Stimulated activated CD8-positive, alpha-beta memory T cell treated with anti-CD3 and anti-CD28 coated beads, Interleukin-15, amount 100 ng/mL, for 24 hours (primary cell): ENCODE measurements around the gene CATSPERZ.
A peak's percentile ranks its signal among the peaks of the same experiment; 100 is the strongest.

Experiments used
- DNase-seq: peaks from one replicate; pipeline ENCODE4 v3.0.0-alpha.2; 2020; ENCODE audit warnings: low read depth

Gene CATSPERZ

DNA sequence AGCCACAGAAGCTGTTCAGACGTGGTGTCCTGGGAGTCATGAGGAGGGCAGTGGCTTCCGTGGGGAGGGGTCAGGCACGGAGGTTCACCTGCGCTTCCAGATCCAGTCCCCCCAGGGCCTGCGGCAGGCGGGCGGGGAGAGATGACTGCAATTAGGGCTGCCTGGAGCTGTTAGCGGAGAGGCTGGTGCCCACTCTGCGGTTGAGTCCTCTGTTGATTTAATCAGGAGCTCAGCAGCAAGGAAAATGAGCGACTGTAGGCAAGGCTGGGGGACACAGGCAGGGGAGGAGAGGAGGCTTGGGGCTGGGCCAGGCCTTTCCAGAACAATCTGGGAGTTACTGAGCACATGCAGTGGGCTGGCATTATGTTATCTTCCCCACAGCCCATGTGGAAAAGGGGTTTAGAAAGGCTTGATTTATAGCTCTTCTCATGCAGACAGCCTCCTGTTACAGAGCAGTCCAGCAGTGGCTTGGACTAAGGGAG is 35.7 kb upstream of the CATSPERZ start:
- no peak for DNase-seq

DNA sequence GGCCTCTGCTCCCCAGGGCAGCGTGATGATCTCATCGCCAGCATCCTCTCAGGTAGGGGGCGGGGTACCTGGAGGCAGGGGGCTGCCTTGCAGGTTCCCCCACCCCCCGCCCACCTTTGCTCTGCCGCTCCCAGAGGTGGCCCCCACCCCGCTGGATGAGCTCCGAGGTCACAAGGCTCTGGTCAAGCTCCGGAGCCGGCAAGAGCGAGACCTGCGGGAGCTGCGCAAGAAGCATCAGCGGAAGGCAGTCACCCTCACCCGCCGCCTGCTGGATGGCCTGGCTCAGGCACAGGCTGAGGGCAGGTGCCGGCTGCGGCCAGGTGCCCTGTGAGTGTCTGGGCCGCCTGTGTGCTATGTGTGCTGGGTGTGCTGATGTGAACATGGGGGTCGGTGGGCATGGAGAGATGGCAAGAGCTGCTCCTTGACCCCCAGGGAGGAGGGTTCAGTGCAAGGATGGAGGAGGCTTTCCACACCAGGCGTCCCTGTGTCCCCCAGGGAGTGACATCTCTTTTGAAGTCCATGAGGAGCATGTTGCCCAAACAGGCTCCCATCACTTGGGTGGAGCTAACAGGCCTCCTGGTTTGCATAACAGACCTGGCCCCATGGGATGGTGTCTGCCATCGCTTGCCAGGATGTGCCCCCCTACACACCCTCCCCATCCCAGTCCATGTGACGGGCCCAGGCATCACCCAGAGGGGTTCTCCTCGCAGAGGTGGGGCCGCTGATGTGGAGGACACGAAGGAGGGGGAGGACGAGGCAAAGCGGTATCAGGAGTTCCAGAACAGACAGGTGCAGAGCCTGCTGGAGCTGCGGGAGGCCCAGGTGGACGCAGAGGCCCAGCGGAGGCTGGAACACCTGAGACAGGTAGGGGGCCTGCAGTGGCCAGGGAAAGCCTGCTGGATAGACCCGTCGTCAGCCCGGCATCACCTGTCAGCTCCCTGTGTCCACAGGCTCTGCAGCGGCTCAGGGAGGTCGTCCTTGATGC is 34.7 kb upstream of the CATSPERZ start:
- DNase-seq: no peak

DNA sequence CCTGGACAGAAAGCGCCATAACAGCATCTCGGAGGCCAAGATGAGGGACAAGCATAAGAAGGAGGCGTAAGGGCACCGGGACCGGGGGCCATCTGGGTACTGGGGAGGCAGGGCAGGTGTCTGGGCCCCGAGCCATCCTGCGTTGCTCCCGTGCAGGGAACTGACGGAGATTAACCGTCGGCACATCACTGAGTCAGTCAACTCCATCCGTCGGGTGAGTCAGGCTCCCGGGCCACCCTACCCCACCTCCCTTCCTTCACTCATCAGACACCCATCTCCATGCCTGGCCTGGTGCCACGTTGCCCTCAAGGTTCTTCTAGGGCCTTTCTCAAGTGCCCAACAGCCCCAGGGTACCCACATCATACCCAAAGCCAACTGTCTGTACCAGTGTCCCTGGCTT is 33.8 kb upstream of the CATSPERZ start:
- no peak for DNase-seq

DNA sequence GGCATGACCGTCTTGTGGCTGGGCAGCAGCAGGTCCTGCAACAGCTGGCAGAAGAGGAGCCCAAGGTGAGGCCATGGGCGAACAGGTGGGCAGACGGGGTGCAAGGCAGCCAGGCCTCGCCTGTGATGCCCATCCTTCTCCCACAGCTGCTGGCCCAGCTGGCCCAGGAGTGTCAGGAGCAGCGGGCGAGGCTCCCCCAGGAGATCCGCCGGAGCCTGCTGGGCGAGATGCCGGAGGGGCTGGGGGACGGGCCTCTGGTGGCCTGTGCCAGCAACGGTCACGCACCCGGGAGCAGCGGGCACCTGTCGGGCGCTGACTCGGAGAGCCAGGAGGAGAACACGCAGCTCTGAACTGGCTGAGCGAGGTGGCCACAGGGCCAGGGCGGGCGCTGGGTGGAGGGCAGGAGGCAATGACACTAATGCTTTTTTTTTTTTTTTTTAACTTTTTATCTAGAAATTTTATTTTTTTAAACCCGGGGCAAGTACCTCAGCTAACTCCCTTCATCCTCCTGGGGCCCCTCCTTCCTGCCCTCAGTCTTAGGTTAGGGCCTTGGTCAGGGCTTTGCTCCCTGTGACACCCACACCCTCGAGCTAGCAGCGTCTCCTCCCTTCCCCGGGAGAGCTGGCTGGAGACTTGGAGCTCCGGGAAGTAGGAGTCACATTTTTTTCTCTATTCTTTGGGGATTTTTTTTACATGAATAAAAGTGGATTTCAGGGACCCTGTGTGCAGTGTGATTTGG is 32.8 kb upstream of the CATSPERZ start:
- no peak for DNase-seq

DNA sequence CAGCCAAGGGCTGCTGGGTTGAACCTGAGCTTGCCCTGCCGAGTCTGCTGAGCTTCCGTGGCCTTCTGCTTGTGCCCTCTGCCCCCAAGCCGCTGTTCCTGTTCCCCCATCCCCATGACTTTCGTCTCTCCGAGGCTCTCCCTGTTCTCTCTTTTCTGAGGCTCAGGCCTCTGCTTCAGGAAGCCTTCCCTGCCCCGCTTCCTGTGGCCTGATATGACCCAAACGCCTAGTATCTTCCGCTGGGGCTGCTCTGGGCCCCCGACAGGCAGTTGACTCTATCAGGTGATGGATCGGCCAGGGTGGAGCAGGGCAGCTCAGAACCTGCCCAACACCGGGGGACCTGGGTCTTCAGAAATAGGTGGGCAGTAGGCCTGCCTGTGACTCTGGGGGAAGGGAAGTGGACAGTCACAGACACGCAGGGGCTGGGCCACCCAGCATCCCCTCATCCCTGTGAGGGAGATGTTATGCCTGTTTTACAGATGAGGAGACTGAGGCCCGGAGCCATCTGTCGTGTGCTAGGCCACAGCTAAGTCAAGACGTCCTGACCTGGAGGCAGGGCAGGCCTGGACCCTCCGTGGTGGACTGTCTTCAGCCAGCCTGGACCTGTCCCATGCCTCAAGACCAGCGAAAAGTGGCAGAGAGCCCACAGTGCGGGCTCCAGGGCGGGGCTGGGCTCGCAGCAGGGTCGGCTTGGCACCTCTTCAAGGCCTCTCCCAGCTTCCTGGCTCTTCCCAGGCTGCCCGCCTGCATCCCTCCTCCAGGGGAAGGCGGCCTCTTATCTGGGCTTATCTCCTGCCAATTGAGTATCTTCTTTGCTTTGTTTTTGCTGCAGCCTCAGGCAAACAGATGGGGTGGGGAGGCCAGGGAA is 31.9 kb upstream of the CATSPERZ start:
- no peak for DNase-seq

DNA sequence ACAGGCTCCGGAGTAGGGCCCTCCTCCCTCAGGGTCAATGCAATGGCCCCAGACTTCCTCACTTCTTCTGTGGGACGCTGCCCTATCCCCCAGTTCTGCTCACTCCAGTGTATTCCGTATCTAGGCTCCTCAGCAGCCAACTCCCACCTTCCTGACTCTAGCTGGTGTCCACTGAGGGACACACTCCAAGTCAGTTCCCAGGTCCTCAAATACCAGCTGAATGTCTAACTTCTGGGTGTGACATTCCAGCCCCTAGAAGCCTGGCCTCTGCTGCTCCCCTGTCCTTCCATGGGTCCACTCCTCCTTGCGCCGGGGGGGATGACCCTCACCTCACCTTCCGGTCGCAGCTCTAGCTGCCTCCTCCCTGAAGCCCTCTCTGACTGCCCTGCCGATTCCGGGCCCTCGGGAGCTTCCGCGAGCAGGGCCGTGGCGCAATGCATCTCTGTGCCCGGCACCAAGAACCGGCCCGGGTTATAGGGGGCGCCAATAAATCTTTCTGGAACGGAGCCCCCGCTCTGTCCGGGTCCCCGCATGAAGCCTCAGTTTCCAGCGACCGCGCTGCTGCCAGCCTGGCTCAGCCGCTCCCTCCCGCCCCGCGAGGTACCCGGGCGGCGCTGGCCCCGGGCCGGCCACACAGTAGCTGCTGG is 31.1 kb upstream of the CATSPERZ start:
- no peak for DNase-seq

DNA sequence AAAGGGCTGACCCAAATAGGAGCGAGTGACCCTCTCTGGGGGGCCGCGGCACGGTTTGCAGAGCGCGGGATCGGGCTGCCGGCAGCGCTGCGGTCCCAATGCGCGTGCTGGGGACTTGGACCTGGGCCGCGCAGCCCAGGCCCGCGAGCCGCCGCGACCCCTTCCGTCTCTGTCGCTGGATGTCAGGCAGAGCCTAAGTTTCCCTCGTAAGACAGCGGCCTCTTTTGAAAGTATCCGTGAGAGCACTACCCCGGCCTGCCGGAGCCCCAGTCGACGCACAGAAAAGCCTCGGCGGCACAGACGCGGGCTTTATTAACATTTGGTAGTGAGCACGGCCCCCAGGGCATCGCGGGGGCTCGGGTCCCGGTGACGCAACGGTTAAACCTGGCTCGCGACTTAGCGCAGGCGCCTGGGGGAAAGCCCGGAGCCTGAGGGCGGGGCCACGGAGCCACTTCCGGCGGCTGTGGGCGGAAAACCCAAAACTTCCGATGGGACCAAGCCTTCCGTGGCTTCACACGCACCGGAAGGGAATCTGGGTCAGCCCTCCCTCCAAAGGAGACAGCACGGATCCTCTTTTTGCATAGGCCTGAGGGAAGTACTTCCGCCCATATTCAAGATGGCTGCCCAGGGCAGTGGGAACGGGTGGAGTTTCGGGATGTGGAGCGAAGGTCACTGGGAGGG is 30.5 kb upstream of the CATSPERZ start:
- DNase-seq: peak; percentile 92

DNA sequence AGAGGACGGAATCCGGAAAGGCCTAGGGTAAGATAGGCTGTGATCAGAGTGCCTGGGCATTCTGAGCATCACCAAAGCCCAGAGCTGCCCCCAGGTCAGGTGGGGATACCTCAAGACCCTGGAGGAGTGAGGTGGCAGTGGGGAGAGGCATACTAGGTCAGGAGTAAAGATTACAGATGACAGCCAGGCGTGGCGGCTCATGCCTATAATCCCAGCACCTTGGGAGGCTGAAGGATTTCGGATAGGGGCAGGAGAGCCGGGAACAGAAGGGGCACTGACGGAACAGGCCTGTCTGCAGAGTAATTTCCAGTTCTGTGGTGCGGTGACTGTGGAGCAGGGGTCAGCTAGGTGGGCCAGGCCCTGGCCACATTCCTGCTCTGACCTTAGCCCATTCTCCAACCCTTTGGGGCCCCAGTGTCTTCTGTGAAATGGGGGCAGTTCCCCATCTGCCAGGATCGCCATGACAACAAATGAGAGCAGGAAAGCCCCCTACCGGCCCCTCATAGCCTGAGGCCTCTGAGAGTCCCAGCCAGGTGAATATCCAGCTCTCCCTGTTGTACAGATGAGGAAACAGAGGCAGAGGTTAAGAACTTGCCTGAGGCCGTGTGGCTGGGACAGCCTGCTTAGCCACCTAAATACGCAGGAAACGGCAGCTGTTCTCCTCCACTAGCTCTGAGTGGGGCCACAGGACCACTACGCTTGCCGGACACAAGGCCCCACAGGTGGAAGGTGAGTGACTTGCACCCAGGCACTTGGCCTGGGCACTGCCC is 24.9 kb upstream of the CATSPERZ start:
- no peak for DNase-seq

DNA sequence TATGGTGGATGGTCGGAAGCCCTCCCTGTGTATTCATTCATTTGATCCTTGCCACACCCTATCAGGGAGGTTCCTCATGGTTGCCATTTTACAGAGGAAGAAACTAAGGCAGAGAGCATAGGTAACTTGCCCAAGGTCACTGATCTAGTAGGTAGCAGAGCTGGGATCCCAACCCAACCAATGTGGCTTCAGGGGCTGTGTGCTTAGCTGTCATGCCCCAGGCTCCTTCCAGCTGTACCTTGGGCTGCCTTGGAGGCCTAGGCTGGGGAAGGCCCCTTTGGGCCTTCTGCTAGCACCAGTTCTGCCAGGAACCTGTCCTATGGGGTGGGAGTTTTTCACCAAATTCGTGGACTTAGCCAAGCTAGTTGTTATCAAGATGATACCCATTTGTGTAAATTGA is 24.3 kb upstream of the CATSPERZ start:
- no peak for DNase-seq

DNA sequence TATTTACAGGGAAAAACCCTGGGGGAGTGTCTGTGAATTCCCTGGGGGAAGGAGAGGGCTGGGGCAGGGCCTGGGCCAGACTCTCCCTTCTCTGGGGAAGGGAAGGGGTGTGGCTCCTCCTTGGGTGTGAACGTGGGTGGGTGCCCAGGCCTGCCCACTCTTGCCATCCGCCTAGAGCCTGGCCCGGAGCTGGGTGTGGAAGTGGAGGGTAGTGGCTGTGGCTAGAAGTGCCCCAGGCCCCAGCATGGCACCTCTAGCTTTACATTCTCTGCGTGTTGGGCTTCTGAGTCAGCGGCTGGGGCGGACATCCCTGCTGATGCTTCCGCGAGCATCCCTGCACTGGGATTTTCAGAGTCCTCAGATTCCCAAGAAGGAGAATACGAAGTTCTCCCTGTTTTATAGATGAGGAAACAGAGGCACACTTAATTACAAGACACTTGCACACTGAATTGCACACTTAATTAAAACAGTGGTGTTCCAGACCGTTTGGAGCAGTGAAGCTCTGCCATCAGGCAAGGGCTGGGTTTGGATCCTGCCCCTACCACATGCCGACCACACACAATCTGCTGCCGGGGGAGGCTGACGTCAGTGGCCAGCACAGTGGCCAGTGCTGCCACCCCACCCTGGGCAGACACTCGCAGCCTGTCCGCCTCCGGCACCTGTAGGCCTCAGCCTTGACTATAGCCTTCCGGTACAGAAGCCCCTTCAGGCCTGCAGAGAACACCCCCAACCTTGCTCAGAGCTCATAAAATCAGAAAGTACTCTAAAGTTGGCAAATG is 23.3 kb upstream of the CATSPERZ start:
- DNase-seq: no peak

DNA sequence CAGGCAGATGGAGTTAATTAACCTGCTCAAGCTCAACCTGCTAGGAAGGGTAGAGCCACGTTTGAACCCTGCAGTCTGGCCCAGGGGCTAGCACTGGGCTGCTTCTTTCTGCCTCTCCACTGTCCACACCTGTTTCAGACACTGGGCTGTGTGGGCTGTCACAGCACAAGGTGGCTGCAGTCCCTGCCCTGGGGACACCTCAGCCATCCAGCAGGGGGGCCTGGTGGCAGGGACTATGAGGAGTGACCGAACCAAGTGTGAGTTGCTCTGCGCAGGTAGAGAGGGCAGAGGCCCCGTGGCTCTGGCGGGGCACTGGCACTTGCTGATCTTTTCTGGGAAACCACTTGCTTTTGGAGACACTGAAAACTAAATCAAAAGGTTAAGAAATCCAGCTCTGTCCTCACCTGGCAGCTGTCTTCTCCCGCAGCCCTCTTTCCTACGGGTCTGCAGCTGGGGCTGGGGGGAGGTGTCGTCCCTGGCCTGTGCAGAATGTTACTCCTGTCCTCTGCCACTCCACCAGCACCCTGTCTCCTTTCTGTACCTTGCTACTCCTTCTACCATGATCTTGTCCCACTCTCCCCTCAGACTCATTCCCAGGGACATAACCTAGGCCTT is 21.5 kb upstream of the CATSPERZ start:
- DNase-seq: no peak

DNA sequence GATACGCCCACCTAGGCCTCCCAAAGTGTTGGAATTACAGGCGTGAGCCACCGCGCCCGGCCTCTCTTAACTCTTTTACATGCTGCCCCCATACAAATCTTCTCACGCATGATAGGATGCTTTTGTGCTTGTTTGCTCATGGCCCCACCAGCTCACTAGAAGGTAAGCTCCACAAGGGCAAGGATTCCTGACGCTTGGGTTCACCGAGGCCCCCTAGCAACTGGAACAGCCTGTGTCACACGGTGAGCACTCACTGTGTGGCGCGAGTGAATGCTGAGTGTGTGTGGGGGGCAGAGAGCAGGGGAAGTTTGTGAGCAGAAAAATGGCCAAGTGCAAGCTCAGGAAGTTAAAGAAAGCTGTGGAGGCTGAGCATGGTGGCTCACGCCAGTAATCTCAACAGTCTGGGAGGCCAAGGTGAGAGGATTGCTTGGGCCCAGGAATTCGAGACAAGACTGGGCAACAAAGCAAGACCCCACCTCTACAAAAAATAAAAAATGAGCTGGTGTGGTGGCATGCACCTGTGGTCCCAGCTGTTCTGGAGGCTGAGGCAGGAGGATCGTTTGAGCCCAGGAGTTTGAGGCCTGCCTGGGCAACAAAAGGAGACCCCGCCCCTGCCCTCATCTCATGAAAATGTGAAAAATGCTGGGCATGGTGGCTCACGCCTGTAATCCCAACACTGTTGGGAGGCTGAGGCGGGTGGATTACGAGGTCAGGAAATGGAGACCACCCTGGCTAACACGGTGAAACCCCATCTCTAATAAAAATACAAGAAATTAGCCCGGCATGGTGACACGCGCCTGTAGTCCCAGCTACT is 18.0 kb upstream of the CATSPERZ start:
- DNase-seq: no peak

DNA sequence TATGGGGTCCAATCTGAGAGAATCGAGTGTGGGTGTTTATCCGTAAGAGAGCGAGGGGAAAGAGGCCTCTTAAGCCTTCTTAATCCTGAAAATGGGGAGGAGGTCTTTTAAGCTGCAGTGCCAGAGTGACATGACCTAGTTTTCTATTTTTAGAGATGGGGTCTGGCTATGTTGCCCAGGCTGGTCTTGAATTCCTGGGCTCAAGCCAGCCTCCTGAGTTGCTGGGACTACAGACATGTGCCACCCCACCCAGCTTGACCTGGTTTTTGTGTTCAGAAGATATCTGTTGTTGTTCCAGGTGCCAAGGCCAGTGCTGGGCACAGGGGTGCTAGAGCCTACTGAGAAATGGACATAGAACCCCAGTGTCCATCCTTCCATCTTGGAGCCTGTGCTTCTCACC is 17.1 kb upstream of the CATSPERZ start:
- DNase-seq: no peak

DNA sequence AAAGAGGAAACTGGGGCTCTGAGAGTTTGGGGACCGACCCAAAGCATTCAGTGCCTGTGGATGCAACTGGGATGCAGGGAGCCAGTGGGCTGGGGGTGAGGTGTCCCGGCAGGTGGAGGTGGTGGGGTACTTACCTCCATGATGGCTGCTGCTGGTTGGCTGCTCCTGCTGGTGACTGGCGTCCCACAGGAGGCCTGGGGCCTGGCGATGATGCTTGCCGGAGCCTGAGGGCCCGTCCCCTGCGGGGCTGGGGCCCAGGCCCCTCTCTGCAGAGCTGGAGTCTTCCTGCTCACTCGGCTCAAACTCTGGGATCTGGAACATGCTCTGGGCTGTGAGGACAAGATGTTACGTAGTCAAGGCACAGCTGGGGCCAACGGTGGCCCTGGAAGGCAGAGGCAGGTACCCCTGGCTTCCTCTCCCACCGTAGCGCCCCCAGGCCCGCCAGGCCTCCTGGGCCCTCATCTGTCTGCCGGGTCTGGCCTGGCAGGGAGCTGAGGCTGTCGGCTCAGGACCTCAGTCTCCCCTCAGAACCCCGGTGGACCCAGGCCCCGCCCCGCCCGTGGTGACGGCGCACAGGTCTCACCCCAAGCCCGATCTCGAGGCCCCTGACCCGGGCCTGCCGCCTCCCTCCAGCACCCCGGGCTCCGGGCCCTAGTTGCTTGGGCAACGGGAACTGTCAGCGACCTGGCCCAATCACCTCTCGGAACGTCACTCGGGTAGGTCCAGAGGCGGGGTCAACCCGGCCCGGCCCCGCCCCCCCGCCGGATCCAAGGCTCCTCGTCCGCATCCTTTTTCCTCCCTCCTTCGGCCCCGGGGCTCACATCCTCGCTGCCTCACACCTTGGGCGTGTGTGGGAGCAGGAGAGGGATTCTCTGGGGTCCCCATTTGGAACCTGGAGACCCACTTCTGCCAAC is 15.9 kb upstream of the CATSPERZ start, which contains the start of gene BAD:
Gene BAD (minus strand): TSS at position 618 of the 914 bp plus-strand sequence. CDS start 297 bp downstream, at position 321.
- peak; percentile 90 for DNase-seq

DNA sequence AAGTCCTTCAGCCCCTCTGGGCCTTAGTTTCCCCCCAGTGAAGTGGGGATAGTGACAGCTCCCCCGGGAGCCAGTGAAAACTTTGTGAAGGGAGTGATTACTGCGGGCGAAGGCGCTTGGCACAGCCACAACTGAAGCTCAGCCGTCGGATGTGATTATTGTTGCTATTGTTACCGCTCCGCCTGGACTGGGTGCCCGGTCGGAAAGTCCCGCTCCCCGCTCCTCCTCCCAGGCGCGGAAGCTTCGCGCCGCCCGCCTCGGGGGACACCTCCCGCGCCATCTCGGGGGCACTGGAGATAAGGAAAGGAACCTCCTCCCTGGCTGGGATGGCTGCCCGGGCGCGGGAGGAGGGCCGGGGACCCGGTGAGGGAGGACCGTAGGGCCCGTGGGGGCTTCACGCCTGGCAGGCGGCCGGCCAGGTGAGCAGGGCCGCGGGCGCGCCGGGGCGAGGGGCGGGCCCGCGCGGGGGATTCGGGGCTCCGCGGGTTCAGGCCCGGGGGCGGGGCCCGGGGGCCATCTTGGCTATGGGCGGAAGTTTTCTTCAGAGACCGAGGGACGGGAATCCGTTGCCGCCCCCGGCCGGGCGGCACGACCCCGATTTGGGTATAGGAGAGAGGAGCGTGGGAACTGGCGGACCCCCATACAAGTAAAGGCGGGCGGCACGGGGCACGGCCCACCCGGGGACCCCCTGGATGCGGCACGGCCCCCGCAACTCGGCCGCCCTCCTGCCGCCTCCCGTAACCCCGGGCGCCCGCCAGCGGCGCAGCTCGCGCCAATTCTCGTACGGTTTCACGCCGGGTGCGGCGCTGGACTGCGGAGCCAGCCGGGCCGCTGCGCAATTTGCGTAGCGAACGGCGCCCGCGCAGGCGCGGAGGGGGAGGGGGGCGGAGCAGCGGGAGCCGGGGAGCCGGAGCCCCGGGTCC is 14.9 kb upstream of the CATSPERZ start, which contains the start of gene GPR137:
Gene GPR137 (plus strand): TSS at position 887 of the 923 bp plus-strand sequence. CDS start 677 bp downstream, outside the sequence.
- DNase-seq: peak; percentile 95
